ENCODE data around the gene DST. TPM values are rescaled to one million over a fixed set of nuclear protein-coding genes. Genes with fewer than 3 reads are reported as not detected.

Gene DST
- total RNA-seq, 1 donor from 2014 or later, result 442 TPM

- H3K27ac ChIP-seq (ENCODE audit: low read depth, low read length), result no peak overlapping the region
- no peak overlapping the region for H2AFZ ChIP-seq (ENCODE audit: low read depth, low read length)
- peaks cover 26% of the 10 kb centered on the region for H4K20me1 ChIP-seq (ENCODE audit: insufficient read depth, low read length)
- Mint-ChIP-seq H3K4me1 (ENCODE audit: low read depth, unreplicated experiment) (peaks cover 18% of the 10 kb centered on the region), H3K9me3 (ENCODE audit: unreplicated experiment) (no peaks in the 10 kb centered on the region), H3K27me3 (ENCODE audit: low read depth, unreplicated experiment) (no peaks in the 10 kb centered on the region), H3K36me3 (ENCODE audit: low read depth, unreplicated experiment) (peaks cover 17% of the 10 kb centered on the region), H3K27ac (ENCODE audit: unreplicated experiment) (no peak overlapping the region), H3K4me3 (ENCODE audit: unreplicated experiment) (no peak overlapping the region)
- H3K9ac ChIP-seq (ENCODE audit: low read length), result no peak overlapping the region
- no peaks in the 10 kb centered on the region for H3K9me3 ChIP-seq (ENCODE audit: insufficient read depth, low read depth, low read length)
- peaks cover 16% of the 10 kb centered on the region for H3K4me1 ChIP-seq (ENCODE audit: insufficient read depth, low read length)
- H3K36me3 ChIP-seq (ENCODE audit: insufficient read depth, low read length), result peaks cover 58% of the 10 kb centered on the region
- FAIRE-seq (no peak), DNase-seq (ENCODE audit: low read depth) (no peak)
- H3K4me2 ChIP-seq (ENCODE audit: low read length), result no peak overlapping the region
- TF ChIP-seq EZH2 (IDR thresholded peaks at IDR 0.05; ENCODE audit: insufficient read depth, low read length), result no peak
- no peak for TF ChIP-seq CTCF (IDR thresholded peaks at IDR 0.05; ENCODE audit: insufficient read depth, low read depth, low read length)
- no peaks in the 10 kb centered on the region for H3K27me3 ChIP-seq (ENCODE audit: insufficient read depth, low read length)
- H3K4me3 ChIP-seq (ENCODE audit: insufficient read depth, low read depth, low read length), result no peak overlapping the region
- no peaks in the 10 kb centered on the region for H3K79me2 ChIP-seq (ENCODE audit: insufficient read depth, low read length)
These were observed 85.7 kb downstream of the DST start for GRCh38 chr6:56556751-56557540.

- FAIRE-seq, result no peak
- no peak overlapping the region for H3K9ac ChIP-seq (ENCODE audit: low read length)
- peaks cover 53% of the 10 kb centered on the region for H3K36me3 ChIP-seq (ENCODE audit: insufficient read depth, low read length)
These were observed 87.2 kb downstream of the DST start for GRCh38 chr6:56555438-56555872.

More at GRCh38 chr6:56555438-56555872, 87.2 kb downstream of the DST start:
- no peak overlapping the region for H2AFZ ChIP-seq (ENCODE audit: low read depth, low read length)
- peaks cover 14% of the 10 kb centered on the region for H3K36me3 Mint-ChIP-seq (ENCODE audit: low read depth, unreplicated experiment)
- peak overlapping the region; percentile 63 for H3K27ac Mint-ChIP-seq (ENCODE audit: unreplicated experiment)
- peak; percentile 45 for DNase-seq (ENCODE audit: low read depth)
- H3K4me2 ChIP-seq (ENCODE audit: low read length), result no peak overlapping the region
- no peaks in the 10 kb centered on the region for H3K27me3 ChIP-seq (ENCODE audit: insufficient read depth, low read length)
- no peak overlapping the region for H3K4me3 ChIP-seq (ENCODE audit: insufficient read depth, low read depth, low read length)
- no peaks in the 10 kb centered on the region for H3K9me3 Mint-ChIP-seq (ENCODE audit: unreplicated experiment)
- no peak for TF ChIP-seq EZH2 (IDR thresholded peaks at IDR 0.05; ENCODE audit: insufficient read depth, low read length)
- no peak for TF ChIP-seq CTCF (IDR thresholded peaks at IDR 0.05; ENCODE audit: insufficient read depth, low read depth, low read length)
- peaks cover 39% of the 10 kb centered on the region for H4K20me1 ChIP-seq (ENCODE audit: insufficient read depth, low read length)
- H3K4me3 Mint-ChIP-seq (ENCODE audit: unreplicated experiment), result no peak overlapping the region
- peaks cover 16% of the 10 kb centered on the region for H3K4me1 ChIP-seq (ENCODE audit: insufficient read depth, low read length)
- peak overlapping the region; percentile 19 for H3K27ac ChIP-seq (ENCODE audit: low read depth, low read length)
- peaks cover 31% of the 10 kb centered on the region for H3K4me1 Mint-ChIP-seq (ENCODE audit: low read depth, unreplicated experiment)
- no peaks in the 10 kb centered on the region for H3K9me3 ChIP-seq (ENCODE audit: insufficient read depth, low read depth, low read length)
- peaks cover 13% of the 10 kb centered on the region for H3K79me2 ChIP-seq (ENCODE audit: insufficient read depth, low read length)
- H3K27me3 Mint-ChIP-seq (ENCODE audit: low read depth, unreplicated experiment), result no peaks in the 10 kb centered on the region

Data from astrocyte (in vitro differentiated cells and primary cell).